Vagina (tissue), 2 donors: ENCODE results near the gene CGB7.

ENCODE experiments used
- POLR2AphosphoS5 ChIP-seq, 2 donors: sonication (generic); formaldehyde crosslinking; IDR thresholded peaks; one replicate each; pipeline ENCODE4 v1.9.0; 2017; ENCODE audit warnings: antibody characterized with exemption in 2 of 2, mild to moderate bottlenecking in 2 of 2, low read depth in 1 of 2; ENCODE audit not compliant: insufficient read depth in 1 of 2
- TF ChIP-seq, protein P1 (sequence below), 3 experiments: fragments of 450-650 bp in 2 of 3; fragments of 200-600 bp in 1 of 3; sonication (generic) in 1 of 3; IDR thresholded peaks; one replicate each; pipeline ENCODE4 v1.5.1; 2017 to 2019; ENCODE audit warnings: antibody characterized with exemption in 3 of 3, mild to moderate bottlenecking in 2 of 3, moderate library complexity in 2 of 3

DNA sequence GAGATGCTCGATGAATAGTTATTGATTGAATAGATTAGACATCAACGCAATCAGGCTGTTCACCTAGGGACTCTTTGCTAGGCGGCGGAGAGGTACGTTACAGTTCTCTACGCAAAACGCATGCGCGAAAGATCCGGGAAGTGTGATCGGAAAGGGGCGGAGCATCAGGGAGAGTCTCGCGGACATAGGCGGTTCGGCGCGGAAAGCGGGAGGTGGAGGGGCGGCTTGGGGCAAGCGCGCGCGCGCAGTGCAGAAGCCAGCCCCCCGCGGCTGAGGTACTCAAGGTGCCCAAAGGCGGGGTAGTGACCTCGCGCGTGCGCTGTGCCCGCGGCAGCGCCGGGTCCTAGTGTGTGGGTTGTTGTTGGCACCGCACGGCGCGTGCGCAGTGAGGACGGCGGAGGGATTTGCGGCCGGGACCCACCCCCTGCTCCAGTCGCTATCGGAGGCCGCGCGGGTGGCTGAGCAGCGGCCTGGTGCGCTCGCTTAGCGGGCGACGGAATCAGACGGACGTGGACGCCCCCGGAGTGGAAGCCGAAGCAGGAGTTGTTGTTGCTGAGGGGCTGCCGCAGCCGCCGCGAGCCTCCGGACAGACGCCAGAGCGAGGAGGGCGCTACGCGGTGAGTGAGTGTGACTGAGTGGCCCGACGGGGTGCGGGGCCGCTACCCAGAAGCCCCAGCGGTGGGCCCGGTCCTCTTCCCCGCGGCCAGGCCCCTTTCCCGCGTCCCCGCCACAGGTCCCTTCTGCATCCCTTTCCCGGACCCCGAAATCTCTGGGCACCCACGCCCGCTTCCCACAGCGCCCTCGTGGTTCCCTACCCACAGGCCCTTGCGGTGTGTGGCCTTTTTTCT is 27.7 kb upstream of the CGB7 start, which contains the start of gene SNRNP70:
- peak; percentile 95 to 97 for TF ChIP-seq POLR2AphosphoS5 (IDR thresholded peaks at IDR 0.05; ENCODE audit: insufficient read depth in 1 of 2, low read depth in 1 of 2)
- TF ChIP-seq, protein P1, sequence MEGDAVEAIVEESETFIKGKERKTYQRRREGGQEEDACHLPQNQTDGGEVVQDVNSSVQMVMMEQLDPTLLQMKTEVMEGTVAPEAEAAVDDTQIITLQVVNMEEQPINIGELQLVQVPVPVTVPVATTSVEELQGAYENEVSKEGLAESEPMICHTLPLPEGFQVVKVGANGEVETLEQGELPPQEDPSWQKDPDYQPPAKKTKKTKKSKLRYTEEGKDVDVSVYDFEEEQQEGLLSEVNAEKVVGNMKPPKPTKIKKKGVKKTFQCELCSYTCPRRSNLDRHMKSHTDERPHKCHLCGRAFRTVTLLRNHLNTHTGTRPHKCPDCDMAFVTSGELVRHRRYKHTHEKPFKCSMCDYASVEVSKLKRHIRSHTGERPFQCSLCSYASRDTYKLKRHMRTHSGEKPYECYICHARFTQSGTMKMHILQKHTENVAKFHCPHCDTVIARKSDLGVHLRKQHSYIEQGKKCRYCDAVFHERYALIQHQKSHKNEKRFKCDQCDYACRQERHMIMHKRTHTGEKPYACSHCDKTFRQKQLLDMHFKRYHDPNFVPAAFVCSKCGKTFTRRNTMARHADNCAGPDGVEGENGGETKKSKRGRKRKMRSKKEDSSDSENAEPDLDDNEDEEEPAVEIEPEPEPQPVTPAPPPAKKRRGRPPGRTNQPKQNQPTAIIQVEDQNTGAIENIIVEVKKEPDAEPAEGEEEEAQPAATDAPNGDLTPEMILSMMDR (IDR thresholded peaks at IDR 0.05) = no peak
